Left ventricle myocardium superior (tissue), 1 donor: ENCODE measurements around the gene ATF6. TPM values are rescaled to one million over a fixed set of nuclear protein-coding genes. Genes with fewer than 3 reads are reported as not detected.
A peak's percentile ranks its signal among the peaks of the same experiment; 100 is the strongest.

ENCODE experiments used
- ATAC-seq: fragments of 200-7000 bp; cut with Tn5 transposase; one replicate; pipeline ENCODE4 v1.9.1; 2020; ENCODE audit warnings: mild to moderate bottlenecking, moderate library complexity
- DNase-seq: peaks from one replicate; pipeline ENCODE4 v3.0.0-alpha.2; 2020
- intact Hi-C: fragments of 100-400 bp; cut with micrococcal nuclease; formaldehyde crosslinking; loops from one replicate; pipeline ENCODE4 v1.11.0; 2022
- total RNA-seq: library from RNA; stranded (reverse); fragmentation: NEBNext Ultra II Directional; extraction: Animal tissue kit (Norgen Biotek cat#: 25700); gene quantifications from one replicate; pipeline ENCODE4 v1.2.1, GENCODE V29; 2021
- donor health status: DM: no; HTN: yes; CAD: no; lungs with severe emphysema.

The ATF6 gene
- total RNA-seq, 1 donor from 2014 or later, result 12.8 TPM

DNA sequence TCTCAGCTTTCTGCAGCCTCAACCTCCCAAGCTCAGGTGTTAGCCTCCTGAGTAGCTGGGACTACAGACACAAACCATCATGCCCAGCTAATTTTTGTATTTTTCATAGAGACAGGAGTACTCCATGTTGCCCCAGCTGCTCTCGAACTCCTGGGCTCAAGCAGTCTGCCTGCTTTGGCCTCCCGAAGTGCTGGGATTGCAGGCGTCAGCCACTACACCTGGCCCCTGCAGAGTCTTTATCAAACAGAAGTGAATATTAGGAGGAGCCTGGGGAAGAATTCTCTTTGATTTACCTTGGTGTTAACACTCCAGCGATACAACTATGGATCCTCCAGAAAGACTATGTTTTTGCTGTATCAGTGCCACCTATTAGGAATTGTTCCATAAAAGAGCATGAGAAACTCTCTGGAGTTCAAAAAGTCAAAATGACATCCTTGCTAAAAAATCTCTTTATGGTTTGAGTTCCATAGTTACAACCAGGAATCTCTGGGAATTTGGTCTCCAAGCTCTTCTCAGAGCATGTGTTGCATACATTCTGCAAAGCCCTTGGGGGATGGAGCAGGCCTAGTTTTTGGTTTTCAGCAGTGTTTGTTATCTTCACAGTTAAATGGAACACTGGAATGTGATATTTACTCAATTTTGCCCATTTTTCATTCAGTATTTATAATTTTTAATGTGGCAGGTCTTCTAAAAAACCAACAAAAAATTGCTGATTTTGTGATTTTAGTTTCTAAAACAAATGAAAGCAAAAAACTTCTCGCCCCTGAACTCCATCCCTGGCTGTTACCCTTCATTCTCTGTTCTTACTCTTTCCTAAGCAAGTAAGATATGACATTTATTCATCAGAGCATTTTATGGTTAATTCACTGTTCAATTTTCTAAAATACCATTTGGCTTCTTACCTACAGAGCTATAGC lies 180.2 kb downstream of the ATF6 start:
- intact Hi-C loops, result no loop called here
- no peak for ATAC-seq
- DNase-seq, result no peak

DNA sequence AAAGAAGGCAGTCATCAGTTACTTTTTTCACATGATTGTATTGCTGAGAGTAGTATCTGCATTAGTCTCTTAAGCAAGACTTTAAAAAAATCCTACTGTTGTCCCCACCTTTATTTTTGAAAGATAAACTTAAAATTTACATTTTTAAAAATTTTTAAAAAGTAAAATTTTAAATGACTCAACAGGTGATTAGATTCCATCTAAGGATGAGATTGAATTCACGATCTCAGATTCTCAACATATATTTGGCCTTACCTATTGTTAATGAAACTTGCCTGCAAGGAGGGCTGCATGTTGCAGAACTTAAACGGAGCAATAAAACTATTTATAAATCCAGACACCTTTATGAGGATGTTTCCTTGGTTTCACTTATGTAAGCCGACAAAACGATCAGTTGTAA lies 182.3 kb downstream of the ATF6 start:
- DNase-seq (no peak), ATAC-seq (no peak)
- intact Hi-C loops, result no loop called here

DNA sequence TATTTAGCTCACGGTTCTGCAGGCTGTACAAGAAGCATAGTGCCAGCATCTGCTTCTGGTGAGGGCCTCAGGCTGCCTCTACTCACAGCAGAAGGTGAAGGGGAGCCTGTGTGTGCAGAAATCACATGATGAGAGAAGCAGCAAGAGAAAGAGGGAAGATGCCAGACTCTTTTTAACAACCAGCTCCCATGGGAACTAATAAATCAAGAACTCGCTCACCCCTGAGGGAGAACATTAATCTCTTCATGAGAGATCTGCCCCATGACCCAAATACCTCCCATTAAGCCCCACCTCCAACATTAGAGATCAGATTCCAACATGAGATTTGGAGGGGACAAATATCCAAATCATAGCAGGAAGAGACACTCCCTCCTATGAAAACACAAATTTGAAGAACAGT lies 183.4 kb downstream of the ATF6 start:
- DNase-seq (no peak), ATAC-seq (no peak)
- intact Hi-C loops, result no loop called here

DNA sequence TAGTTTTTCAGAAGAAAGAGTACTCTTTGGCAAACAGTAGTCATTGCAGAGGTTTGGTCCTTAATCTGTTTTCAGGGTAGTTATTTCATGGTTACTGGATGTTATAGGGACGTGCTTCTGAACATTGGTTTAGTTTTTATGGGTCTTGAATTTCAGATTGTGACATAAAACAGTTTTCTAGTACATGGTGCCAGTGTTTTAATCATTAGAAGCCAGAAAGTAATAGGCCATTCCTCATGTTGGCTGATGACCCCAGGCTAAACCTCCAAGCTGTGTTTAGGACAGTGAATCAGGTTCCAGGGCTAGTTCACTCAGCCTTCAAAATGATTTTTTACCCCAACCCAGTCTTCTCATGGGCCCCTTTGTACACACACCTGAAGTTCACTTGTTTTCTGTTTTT lies 184.3 kb downstream of the ATF6 start:
- intact Hi-C loops, result no loop called here
- DNase-seq (no peak), ATAC-seq (no peak)

DNA sequence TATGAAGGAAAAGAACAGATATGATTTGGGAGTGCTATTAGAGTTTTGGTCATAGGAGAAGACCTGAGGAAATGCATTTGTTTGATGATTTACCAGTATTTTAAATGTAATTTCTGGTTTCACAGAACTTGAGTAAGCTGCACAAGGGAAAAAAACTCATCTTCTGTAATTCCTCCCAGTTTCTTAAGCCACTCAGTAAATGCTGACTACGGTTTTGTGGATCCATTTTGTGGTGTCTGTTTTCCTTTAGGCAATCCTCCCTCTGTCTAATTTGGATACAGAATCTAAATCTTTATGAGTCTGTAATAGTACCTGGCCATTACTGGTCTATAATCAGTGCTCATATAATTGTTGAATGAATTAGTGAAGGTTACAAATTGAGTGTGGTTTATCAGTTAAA lies 185.5 kb downstream of the ATF6 start:
- ATAC-seq, result no peak
- no peak for DNase-seq
- intact Hi-C loops, result no loop called here

DNA sequence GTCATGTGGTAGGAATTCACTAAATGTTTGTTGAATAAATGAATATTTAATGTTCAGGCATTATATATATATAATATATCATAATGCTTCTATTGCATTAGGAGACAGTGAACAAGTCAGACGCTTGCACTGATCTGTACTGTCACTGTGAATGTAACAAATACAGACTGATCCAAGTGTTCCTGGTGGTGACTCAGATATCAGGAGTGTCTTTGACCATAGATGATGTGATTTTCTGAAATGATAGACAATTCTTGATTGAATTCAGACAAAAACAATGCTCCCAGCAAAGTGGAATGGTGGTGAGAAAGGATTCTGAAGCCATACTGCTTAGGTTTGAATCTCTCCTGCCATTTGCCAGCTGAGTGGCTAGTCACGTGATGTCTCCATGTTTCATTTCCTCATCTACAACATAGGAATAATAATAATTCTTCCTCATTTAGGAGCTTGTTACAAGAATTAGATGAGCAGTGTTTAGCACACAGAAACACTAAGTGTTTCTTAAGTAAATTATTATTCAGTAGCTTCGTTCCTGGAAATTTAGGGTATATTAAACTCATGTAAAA lies 186.6 kb downstream of the ATF6 start:
- intact Hi-C loops, result no loop called here
- ATAC-seq (no peak), DNase-seq (no peak)

DNA sequence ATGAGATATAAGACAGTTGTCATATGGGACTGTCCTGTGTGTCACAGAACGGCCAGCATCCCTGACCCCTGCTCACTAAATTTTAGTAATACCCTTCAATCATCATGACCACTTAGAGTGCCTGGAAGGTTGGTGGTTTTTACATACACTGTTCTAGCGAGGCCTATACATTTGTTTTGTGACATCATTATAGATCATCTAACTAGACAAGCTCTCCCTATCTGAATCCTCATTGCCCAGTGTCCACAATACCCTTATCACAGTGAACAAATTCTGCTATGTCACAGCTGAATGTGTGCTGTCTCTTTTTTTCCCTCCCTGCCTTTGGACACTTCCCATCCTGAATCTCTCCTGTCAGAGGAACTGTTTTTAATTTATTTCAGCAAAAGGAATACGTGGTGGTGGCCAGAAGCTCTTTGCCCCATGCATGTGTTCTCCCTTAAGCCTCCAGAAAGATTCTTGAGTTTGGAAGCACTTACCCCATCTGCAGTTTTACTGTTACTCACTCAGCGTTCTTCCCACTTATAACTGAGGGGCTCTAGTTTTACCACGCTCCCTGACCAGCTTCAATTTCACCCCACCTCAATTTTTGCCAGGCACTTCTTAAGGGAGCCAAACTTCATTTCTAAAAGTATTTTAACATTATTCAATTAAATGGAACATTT lies 187.3 kb downstream of the ATF6 start:
- no peak for DNase-seq
- intact Hi-C loops, result no loop called here
- ATAC-seq, result no peak

DNA sequence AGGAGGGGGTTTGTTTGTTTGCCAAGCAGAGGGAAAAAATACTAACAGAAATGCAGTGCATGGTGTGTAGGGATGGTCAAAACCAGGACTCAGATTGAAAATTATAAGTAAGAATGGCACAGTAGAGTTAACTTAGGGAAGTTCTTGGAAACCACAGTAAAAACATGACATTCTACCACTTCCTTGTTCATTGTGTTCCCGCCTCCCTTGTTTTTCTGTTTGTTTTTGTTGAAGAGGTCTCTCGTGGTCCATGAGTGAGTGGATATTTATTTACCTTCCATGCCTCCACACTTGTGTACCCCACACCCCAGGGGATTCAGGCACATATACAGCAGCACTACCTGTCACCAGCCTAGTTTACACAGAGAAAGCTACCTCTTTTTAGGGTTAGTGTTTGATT lies 187.9 kb downstream of the ATF6 start:
- no peak for DNase-seq
- intact Hi-C loops, result no loop called here
- ATAC-seq, result no peak

DNA sequence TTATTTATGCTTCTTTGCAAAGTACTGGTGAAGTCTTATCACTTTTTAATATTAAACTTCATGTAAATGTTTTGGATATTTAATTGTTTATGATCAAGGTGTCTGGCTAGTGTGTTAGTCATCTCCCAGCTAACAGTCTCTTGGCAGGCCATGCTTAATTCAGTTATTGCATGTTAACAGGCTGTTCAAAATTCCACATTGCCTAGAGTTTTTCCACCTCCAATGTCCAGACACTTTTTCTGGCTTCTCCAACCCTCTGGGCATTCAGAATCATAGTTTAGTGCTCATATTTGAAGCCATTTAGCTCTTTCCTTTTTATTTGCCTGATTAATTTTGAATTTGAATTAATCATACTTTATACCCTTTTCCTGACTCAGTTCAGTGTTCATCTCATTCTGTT lies 188.3 kb downstream of the ATF6 start:
- intact Hi-C loops, result no loop called here
- no peak for DNase-seq
- ATAC-seq, result no peak

DNA sequence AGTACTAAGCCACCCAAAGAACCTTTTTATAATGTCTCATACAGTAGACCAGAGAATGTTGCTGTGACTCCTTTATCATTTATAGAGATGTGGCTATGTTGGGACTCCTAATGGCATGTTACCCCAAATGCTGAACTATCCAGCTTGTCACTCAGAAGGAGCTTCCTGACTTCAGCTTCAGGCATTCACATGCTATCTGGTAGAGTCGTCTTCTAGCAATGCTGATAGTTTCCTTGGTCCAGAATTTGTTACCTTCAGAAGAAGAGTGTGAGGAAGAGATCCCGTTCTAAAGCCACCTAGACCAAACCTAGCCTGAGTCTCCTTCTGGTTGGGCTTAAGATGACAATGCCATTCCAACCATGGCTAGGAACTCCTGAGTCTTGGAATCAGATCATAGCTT lies 189.5 kb downstream of the ATF6 start:
- no peak for ATAC-seq
- intact Hi-C loops, result no loop called here

DNA sequence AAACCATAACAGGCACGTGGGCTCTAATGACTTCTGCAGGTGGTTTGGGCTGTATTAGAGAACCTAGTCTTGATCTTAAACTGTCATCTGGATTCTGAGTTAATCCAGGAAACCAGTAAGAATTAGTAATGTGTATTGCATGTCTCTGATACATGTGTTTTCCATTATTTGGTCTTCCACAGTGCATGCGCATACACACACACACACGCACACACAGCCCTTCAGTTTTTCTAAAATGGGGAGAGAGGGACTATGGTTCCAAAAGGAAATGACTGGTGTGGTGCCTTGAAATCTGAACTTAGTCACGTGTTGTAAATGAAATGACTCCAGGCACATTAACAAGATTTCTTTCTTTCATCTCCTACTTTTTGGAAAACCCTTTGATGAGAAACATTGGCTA lies 190.0 kb downstream of the ATF6 start:
- DNase-seq (no peak), ATAC-seq (peak; percentile 61)
- intact Hi-C loops, result no loop called here

More for the DNA sequence above, 189.5 kb downstream of the ATF6 start:
- no peak for DNase-seq

DNA sequence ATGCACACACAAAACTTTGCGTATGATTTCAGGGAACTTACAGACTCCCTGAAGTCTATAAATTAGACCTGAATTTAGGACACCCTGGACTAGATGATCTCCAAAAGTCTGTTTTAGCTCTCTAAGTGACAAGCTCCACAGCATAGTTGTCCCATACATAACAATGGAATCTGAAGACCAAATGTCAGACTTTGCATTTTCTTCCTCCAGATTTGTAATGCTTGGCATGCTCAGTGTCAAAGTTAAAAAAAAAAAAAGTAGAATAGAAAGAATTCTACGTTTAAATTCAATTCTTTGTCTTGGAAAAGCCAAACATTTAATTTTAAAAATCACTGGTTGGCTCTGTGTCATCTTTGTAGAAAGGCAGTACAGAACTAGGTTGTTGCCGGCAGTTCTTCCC lies 190.8 kb downstream of the ATF6 start:
- no peak for ATAC-seq
- DNase-seq, result no peak
- intact Hi-C loops, result no loop called here

DNA sequence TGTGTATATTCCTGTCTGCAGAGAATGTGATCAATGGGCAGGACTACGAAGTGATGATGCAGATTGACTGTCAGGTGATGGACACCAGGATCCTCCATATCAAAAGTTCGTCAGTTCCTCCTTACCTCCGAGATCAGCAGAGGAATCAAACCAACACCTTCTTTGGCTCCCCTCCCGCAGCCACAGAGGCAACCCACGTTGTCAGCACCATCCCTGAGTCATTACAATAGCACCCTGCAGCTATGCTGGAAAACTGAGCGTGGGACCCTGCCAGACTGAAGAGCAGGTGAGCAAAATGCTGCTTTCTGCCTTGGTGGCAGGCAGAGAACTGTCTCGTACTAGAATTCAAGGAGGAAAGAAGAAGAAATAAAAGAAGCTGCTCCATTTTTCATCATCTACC lies 192.3 kb downstream of the ATF6 start:
- intact Hi-C loops, result no loop called here
- DNase-seq (no peak), ATAC-seq (no peak)

DNA sequence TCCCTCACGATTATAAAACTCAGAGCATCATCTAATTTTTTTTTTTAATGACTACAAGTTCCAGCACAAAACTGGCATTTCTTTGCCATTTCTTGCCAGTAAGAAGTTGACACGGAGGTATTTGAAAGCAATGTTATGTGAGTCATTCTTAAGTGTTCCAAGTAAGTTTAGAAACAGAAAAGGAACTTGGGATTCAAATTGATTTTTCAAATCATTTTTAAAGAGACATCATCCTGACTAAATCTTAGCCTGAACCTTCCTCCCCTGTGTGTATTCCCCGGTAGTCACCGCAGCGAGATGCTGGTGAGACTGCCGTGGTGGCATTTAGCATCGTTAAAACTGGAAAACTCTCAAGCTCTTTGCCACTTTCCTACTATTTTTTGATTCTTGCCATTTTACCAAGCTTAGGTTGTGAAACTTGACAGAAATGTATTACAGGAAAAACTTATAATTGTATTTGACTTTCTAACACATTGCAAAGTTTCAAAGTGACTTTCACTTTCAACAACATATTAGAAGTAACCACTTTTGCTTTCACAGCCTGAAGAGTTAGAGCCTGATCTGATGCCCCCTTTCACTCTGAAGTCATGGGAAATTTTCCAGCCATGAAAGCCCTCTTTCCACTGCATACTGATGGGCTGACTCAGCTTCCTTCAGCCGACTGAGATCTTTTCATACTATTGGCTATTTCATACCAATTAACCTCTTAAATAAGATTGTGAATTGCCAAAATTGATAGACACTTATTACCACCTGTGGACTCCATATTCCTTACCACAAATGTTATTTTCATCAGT lies 196.2 kb downstream of the ATF6 start:
- peak; percentile 53 for ATAC-seq
- DNase-seq, result no peak
- intact Hi-C loops, result no loop called here

DNA sequence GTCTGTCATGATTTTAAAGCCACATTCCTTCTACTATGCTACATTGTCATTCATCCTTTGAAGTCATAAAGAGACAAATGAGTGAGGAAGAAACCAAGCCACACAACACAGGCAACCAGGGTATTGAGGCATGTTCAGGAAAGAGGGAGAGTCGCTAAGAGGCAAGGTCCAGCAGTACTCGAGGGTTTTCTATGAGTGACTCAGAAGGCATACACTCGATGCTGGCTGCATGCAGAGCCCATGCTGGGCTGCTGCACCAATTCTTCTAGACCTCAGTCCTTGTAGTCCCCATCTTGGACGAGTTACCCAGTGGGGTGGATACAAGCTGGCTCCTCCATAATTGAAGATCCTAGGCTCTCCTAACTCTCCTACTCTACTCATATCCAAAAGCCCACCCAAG lies 199.9 kb downstream of the ATF6 start:
- DNase-seq (no peak), ATAC-seq (no peak)
- intact Hi-C loops, result no loop called here

DNA sequence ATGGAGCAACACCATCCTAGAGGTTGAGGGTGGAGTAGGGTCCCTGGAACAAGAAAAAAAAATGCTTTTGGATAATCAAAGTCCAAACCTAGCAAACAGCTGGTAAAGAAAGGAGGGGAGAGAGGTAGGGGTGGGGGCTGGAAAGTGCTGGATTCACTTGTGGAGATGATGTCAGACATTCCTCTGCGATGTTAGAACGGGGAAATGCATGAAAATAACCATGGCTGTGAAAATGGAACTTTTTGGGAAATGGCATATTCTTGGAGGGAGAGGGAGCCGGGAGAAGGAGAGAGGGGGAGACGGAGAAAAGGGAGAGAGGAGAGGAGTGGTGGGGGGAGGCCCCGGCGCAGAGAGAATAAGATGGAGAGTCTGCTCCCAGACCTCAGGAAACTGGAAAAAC lies 203.9 kb downstream of the ATF6 start:
- intact Hi-C loops, result no loop called here
- DNase-seq, result no peak
- no peak for ATAC-seq

DNA sequence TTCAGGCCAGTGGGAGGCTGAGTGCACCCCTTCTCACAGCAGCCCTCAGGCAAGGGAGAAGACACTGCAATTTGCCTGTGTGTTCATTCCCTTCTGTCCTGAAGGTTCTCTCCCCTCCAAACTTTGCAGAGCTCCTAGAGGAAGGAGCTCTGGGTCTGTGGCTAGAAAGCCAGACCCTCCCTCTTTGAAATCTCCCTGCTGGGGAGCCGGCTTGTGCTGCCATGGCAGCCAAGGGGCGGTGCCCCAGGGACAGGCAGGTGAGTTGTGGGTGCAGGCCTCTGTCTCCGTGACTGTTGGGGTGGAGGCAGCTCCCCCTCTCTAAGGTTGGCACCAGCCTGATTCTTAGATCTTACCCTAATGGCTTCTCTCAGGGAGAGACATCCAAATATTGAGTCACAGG lies 204.5 kb downstream of the ATF6 start:
- ATAC-seq (no peak), DNase-seq (no peak)
- intact Hi-C loops, result no loop called here

DNA sequence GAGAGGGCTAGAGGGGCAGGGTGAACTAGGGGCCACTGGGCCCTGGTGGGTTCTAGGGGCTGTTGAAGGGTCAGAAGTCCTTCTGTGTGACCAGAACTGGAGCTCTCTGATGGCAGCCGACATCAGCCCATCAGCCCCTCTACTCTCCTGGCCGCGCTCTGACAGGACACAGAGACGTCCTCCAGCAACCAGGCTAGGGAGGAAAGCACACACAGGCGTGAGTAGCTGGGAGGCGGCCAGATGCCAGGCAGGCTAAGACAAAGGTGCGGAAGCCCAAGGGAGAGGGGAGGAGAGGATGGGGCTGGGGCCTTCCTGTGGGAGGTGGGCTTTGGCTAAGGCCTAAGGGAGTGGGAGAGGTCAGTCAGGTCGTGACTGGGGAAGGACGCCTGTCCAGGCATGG lies 206.7 kb downstream of the ATF6 start:
- DNase-seq (no peak), ATAC-seq (no peak)
- intact Hi-C loops, result no loop called here

DNA sequence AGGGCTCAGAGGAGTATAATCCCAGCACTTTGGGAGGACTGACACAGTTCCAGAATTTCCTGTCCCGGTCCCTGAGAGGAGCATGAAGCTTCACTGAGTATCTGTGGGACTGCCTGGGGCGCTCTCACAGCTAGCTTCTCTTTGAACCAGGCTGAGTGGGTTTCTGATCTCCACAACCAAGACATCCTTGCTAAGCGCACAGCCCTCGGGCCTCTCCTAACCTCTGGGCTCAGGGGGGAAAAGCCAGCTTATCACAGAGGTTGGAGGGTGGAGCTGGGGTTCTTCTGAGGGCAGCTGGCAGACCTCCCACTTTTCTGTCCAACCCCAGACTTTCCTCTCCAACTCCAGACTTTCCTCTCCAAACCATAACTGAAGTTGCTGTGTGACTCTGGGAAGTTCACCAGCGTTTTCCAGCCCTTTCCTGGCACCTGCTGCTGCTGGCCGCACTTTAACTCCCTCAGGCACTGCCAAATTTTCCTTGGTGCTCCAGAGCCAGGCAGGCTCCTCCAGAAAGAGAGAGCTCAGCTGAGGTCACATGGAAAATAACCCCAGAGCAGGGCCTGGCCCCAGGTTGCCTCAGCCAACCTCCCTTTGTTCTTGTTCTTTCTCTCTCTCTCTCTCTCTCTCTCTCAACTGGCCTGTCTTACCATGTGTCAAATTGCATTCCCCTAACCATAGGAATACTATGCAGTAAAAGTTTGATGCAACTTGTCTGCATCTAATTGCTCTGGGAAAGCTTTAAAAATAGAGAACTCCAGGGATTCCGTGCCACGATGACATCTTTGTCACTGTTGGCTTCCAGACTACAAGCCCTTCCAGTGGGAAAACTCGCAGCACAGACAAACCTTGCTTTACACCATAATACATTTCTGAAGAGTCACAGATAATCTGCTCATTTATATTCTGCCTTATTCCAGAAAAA lies 208.1 kb downstream of the ATF6 start:
- DNase-seq (peak; percentile 76), ATAC-seq (peak; percentile 95)
- intact Hi-C loops, result no loop called here
